A172 (cell line): Measurements from ENCODE around the gene C6orf136. TPM values are rescaled to one million over a fixed set of nuclear protein-coding genes. Genes with fewer than 3 reads are reported as not detected.
"Not testable (repeated sequence)": the region's sequence is repeated elsewhere in the genome, so short reads cannot be mapped to it uniquely, and the experiment has no call there.

Experiments
- DNase-seq: peaks from one replicate; pipeline ENCODE4 v3.0.0-alpha.2; 2015; ENCODE audit warnings: low spot score
- total RNA-seq: library from RNA; depleted of rRNA; stranded (reverse); fragments of >200 nt; shearing (Covaris generic); gene quantifications from 2 replicates; pipeline ENCODE4 v1.2.3, GENCODE V29; 2014

Gene C6orf136
- total RNA-seq, 1 experiment from 2014 or later: 6.1 TPM

- not testable (repeated sequence) for DNase-seq
These were observed 11.0 kb downstream of the C6orf136 start for GRCh38 chr6:30657922-30658321.

DNA sequence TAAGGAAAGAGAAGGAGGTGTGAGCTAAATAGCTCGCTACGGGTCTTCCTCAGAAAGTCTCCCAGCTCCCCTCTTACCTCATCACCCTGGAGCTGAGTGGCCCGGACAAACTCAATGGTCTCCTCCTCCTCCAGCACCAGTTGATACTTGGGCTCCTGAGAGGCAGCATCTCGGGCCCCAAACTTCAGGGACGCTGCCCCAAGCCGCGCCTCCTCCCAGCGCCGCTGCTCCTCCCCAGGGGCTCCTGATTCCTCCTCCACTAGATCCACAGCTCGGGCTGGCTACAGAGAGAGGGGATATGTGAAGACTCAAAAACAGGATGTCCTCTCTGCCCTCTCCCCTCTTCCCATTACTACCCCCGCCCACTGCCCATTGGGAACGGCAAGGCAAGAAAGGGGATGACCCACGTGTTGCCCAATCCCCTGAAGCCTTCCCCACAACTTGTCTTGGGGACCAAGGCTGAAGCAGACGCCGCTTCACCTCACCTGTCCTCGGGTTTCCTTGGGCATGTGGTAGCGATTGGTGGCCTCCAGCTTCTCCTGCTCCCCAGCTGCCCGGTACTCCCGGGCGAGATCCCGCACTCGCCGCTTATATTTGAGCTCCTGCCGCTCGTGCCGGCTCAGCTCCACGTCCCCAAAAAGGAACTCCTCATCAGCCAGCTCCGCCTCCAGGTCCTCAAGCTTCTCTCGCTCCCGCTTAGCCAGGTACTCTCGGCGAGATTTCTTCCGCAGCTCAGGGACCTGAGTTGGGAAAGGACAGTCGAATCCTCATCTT, 18.2 kb downstream of the C6orf136 start:
- no peak for DNase-seq

- DNase-seq: not testable (repeated sequence)
These were observed 19.4 kb downstream of the C6orf136 start for GRCh38 chr6:30666300-30666699.

- no peak for DNase-seq
These were observed 24.0 kb downstream of the C6orf136 start for GRCh38 chr6:30670760-30671527.

- DNase-seq: peak; percentile 93
These were observed 25.7 kb downstream of the C6orf136 start, which contains the start of gene DHX16 for GRCh38 chr6:30672445-30673253. TSS of gene DHX16 (minus strand) at chr6:30673006. CDS start at chr6:30672841, 165 bp downstream.

- no peak for DNase-seq
These were observed 29.8 kb downstream of the C6orf136 start for GRCh38 chr6:30676660-30677285.

DNA sequence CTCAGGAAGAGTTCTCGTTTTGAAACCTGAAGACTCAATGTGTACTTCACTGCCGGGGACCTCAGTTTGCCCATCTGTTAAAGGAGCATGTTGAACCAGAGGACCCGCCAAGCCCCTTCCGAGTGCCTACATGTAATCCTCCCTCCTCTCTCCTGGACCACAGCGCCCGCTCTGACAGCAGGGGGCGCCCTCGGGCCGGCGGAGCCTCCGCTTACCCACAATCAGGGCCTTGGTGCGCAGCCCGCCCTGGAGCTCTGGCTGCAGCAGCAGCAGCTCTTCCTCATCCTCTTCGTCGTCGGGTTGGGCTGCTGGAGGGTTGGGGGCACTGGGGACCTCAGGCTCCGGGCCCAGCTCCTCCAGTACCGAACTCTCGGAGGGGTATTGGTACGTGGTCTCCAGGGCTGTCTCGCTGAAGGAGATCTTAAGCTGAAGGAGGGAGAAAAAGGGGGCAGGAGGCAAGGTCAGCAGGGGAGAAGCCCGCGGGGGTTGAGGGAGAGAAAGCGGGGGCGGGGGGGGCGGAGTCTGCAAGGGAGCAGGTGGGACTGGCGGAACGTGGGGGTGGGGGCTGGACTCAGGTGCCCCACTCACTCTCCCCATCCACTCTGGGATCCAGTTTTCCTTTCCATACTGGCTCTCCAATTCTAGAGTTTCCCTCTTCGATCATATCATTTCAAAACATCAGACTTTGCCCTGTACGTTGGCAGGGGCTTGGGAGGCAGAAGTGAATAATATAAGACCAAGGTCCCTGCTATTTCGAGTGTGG, 32.2 kb downstream of the C6orf136 start:
- DNase-seq: peak; percentile 35

DNA sequence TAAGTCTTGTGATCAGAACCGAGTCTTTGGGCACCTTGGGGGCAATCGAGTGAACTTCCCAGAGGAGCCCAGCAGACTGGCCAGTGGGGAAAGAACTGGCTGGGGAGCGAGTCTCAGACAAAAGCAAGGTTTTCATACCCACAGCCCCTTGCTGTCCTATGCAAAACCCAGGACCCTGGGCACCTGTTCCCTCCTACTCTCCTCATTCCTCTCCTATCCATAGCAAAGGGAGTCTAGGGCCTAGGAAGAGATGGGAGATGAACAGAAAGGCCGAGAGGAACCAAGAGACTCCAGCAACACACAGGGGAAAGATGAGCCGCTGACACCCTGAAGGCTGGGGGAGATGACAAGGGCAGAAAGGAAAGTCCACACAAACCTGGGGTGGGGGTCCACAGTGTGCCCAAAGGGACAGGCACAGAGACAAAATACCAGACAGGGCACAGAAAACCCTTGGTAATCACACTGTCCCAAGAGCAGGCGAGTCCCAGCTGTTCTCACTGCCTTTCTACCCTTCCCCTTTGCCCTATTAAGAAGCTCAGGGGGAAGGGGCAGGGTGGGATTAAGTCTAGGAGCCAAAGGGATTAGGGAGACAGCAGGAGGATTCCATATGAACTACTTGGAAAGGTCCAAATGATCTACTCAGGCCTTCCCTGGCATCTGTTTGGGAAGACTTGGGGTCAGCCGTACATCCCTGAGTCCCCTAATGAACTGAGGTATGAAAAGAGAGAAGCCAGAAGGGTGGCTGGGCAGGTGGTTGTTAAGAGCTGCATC, 33.0 kb downstream of the C6orf136 start:
- DNase-seq: no peak

DNA sequence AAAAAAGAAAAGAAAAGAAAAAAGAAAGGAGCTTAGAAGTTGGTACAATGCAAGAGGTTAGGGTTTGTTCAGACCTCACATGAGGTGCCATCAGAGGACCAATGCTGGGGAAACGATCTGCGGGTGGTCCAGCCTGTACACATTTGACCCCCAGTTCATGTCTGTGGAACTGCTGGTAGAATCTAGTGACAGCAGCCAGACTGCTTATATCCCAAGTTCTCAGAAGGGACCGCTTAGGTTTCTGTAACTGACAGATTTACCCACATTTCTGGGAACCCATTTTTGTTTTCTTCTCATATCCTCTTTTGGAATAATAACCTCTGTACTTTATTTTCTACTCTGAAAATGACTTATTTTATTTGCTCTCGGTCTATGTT, 34.8 kb downstream of the C6orf136 start:
- DNase-seq: no peak

GRCh38 chr6:30682143-30683117, 35.5 kb downstream of the C6orf136 start:
- DNase-seq: peak; percentile 71

DNA sequence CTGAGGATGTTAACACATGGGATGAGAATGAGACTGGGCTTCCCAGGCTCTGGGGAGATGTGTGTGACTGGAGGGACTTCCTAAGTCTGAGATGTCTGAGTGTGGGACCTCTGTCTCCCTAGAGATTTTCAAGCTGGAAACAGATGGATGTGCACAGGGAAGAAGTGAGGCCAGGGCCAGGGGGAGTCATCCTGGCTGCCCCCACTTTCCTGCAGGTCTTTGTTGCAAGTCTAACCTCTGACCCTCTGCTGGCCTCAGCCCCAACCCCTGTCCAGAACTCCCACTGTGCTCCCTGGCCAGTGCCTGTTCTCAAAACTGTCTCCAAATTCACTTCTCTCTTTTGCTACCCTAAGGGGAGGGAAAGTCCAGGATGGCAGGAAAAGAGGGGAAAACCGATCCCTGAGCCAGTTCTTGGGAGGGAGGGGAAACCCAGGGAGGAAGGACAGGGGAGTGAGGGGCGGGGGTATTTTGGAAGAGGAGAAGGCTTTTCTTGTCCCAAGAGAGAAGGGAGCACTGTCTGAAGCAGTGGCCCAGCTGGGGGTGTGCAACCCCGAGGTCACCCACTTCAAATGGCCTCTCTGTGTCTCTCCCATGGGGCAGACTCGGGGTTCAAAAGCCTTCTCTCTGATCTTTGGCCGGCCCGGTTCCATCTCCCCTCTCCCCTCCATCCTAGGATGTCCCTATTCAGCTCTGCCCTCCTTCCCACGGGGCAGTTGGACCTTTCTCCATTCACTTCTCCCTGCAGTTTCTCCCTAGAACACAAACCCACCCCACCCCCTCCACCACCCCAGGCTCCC, 36.4 kb downstream of the C6orf136 start:
- no peak for DNase-seq

- no peak for DNase-seq
These were observed 37.0 kb downstream of the C6orf136 start for GRCh38 chr6:30683980-30684338.

GRCh38 chr6:30684386-30685156, 37.6 kb downstream of the C6orf136 start:
- no peak for DNase-seq

DNA sequence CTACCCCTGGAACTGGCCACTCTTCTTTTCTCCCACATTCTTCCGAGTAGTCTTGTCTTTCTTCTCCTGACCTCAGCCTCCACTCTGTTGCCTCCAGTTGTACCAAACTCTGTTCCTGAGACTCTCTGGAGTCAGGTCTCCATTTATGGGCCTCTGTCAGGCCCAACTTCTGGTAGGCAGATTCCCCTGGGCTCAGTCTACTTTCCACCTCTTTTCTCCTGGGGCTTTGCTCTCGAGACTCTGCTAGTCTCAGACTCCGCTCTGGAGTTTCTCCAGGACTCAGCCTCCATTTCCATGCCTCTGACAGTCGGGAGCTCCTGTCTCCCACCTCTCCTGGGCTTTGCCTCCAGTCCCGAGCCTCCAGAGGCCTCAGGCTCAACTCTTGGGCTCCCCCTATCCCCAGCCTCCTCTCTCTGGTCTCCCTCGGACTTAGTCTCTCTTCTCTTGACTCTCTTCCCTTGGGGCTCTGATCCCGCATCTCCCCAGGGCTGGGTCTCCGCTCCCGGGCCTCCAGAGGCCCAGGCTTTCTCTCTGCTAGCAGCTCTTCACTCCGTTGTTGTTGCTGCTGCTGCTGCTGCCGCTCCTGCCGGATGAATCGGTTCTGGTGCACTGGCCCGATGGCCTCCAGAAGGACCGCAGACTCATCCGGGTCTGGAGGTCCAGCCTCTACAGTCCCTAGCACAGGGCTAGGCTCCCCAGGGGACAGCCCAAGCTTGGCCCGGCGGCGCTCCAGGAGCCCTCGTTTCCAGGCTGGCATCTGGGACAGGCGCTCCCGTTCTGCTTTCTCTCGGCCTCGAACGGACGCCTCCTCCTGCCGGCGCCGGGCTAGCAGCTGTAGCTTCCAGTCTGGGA, 38.5 kb downstream of the C6orf136 start:
- DNase-seq: no peak

DNA sequence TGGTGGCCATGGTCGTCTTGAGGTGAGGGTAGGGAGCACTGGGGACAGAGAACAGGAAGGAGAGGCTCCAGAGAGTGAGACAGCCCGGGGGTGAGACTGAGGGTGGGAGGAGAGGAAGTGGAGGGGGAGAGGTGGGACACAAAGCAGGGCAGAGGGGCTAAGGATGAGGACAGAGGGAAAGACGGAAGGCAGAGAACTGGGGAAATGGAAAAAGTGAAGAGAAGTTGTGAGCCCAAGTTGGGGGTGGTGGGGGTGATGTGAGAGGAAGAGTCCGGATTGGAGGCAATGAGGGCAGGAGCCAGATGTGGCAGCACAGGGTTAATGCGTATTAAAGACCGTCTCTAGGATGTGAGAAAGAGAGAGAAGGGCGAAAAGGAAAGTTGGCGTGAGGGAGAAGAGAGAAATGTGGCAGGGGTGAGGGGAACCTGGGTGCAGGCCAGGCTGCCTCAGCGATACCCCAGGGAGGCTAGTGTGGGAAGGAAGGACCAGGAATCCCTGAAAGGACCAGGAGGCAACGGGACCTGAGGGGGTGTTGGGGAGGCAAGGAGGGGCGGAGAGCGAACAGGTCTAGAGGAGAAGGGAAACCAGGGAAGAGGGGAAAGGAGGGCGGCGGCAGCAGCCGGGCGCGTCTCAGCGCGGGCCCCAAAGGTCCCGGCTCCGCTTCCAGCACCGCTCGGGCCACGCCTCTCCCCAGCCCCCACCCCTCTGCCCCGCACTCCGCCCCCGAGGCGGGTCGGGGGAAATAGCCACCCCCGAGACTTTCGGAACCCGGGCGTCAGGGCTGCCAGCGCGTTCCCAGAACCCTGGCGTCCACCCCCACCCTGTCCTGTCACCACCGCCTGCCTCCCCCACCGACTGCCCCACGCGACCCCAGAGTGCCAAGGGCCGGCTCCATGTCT, 39.3 kb downstream of the C6orf136 start, which contains the start of gene PPP1R18:
Gene PPP1R18, minus strand, starts transcription at position 637 of the 899 bp plus-strand sequence. Its CDS starts 627 bp downstream, at position 10.
- DNase-seq: peak; percentile 52
